Endothelial cell (in vitro differentiated cells): ENCODE data around the gene NECTIN2. TPM values are rescaled to one million over a fixed set of nuclear protein-coding genes. Genes with fewer than 3 reads are reported as not detected.
"Not testable (repeated sequence)": the region's sequence is repeated elsewhere in the genome, so short reads cannot be mapped to it uniquely, and the experiment has no call there.

Experiments
- DNase-seq: peaks from one replicate; pipeline ENCODE4 v3.0.0; 2021; ENCODE audit warnings: low spot score
- H3K27ac Mint-ChIP-seq: one replicate; pipeline ENCODE4 v1.8.0; 2021; ENCODE audit warnings: mixed read lengths, inconsistent platforms; ENCODE audit not compliant: unreplicated experiment
- H3K27me3 Mint-ChIP-seq: one replicate; pipeline ENCODE4 v1.8.0; 2021; ENCODE audit warnings: mild to moderate bottlenecking, moderate library complexity, mixed read lengths, inconsistent platforms; ENCODE audit not compliant: unreplicated experiment
- H3K36me3 Mint-ChIP-seq: one replicate; pipeline ENCODE4 v1.8.0; 2021; ENCODE audit warnings: mild to moderate bottlenecking, low read depth, mixed read lengths, inconsistent platforms; ENCODE audit not compliant: unreplicated experiment
- H3K4me1 Mint-ChIP-seq: one replicate; pipeline ENCODE4 v1.8.0; 2021; ENCODE audit warnings: mild to moderate bottlenecking, mixed read lengths, inconsistent platforms; ENCODE audit not compliant: unreplicated experiment
- H3K4me3 Mint-ChIP-seq: one replicate; pipeline ENCODE4 v1.8.0; 2021; ENCODE audit warnings: mild to moderate bottlenecking, mixed read lengths, inconsistent platforms; ENCODE audit not compliant: unreplicated experiment
- H3K9me3 Mint-ChIP-seq: one replicate; pipeline ENCODE4 v1.8.0; 2021; ENCODE audit warnings: mixed read lengths, inconsistent platforms; ENCODE audit not compliant: unreplicated experiment
- total RNA-seq: library from RNA; stranded (reverse); fragmentation: NEBNext Ultra II Directional; extraction: Animal tissue kit (Norgen Biotek cat#: 25700); gene quantifications from one replicate; pipeline ENCODE4 v1.2.1, GENCODE V29; 2021; ENCODE audit not compliant: unreplicated experiment
- TF ChIP-seq, protein P1 (sequence below): fragments of 200-600 bp; sonication (generic); IDR thresholded peaks from one replicate; pipeline ENCODE4 v1.5.0; 2021; ENCODE audit warnings: antibody characterized with exemption; ENCODE audit not compliant: unreplicated experiment

The NECTIN2 gene
- total RNA-seq, 1 donor from 2014 or later = 342 TPM

DNA sequence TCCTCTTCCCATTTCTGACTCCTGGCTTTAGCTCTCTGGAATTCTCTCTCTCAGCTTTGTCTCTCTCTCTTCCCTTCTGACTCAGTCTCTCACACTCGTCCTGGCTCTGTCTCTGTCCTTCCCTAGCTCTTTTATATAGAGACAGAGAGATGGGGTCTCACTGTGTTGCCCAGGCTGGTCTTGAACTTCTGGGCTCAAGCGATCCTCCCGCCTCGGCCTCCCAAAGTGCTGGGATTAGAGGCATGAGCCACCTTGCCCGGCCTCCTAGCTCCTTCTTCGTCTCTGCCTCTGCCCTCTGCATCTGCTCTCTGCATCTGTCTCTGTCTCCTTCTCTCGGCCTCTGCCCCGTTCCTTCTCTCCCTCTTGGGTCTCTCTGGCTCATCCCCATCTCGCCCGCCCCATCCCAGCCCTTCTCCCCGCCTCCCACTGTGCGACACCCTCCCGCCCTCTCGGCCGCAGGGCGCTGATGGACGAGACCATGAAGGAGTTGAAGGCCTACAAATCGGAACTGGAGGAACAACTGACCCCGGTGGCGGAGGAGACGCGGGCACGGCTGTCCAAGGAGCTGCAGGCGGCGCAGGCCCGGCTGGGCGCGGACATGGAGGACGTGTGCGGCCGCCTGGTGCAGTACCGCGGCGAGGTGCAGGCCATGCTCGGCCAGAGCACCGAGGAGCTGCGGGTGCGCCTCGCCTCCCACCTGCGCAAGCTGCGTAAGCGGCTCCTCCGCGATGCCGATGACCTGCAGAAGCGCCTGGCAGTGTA is 62.2 kb downstream of the NECTIN2 start:
- H3K27ac Mint-ChIP-seq = no peak overlapping the region
- H3K27me3 Mint-ChIP-seq = peaks cover 12% of the 10 kb centered on the region
- H3K4me1 Mint-ChIP-seq = no peaks in the 10 kb centered on the region
- TF ChIP-seq, protein P1, sequence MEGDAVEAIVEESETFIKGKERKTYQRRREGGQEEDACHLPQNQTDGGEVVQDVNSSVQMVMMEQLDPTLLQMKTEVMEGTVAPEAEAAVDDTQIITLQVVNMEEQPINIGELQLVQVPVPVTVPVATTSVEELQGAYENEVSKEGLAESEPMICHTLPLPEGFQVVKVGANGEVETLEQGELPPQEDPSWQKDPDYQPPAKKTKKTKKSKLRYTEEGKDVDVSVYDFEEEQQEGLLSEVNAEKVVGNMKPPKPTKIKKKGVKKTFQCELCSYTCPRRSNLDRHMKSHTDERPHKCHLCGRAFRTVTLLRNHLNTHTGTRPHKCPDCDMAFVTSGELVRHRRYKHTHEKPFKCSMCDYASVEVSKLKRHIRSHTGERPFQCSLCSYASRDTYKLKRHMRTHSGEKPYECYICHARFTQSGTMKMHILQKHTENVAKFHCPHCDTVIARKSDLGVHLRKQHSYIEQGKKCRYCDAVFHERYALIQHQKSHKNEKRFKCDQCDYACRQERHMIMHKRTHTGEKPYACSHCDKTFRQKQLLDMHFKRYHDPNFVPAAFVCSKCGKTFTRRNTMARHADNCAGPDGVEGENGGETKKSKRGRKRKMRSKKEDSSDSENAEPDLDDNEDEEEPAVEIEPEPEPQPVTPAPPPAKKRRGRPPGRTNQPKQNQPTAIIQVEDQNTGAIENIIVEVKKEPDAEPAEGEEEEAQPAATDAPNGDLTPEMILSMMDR = no peak
- DNase-seq = no peak
- peak overlapping the region; percentile 37 for H3K4me3 Mint-ChIP-seq
- H3K36me3 Mint-ChIP-seq = peaks cover 8% of the 10 kb centered on the region
- no peaks in the 10 kb centered on the region for H3K9me3 Mint-ChIP-seq

DNA sequence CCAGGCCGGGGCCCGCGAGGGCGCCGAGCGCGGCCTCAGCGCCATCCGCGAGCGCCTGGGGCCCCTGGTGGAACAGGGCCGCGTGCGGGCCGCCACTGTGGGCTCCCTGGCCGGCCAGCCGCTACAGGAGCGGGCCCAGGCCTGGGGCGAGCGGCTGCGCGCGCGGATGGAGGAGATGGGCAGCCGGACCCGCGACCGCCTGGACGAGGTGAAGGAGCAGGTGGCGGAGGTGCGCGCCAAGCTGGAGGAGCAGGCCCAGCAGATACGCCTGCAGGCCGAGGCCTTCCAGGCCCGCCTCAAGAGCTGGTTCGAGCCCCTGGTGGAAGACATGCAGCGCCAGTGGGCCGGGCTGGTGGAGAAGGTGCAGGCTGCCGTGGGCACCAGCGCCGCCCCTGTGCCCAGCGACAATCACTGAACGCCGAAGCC is 62.8 kb downstream of the NECTIN2 start:
- Mint-ChIP-seq H3K27ac (no peak overlapping the region), H3K36me3 (peaks cover 8% of the 10 kb centered on the region), H3K4me1 (no peaks in the 10 kb centered on the region), H3K4me3 (no peak overlapping the region), H3K9me3 (no peaks in the 10 kb centered on the region), H3K27me3 (peaks cover 10% of the 10 kb centered on the region)
- TF ChIP-seq, protein P1 = no peak
- no peak for DNase-seq

GRCh38 chr19:44909775-44910174 is 63.7 kb downstream of the NECTIN2 start:
- no peak for DNase-seq
- TF ChIP-seq, protein P1 = no peak

GRCh38 chr19:44911896-44912295 is 65.8 kb downstream of the NECTIN2 start:
- not testable (repeated sequence) for H3K27ac Mint-ChIP-seq, H3K4me3 Mint-ChIP-seq, H3K9me3 Mint-ChIP-seq, DNase-seq, H3K36me3 Mint-ChIP-seq, H3K4me1 Mint-ChIP-seq, H3K27me3 Mint-ChIP-seq

More at GRCh38 chr19:44909775-44910174, 63.7 kb downstream of the NECTIN2 start:
- H3K4me3 Mint-ChIP-seq = no peak overlapping the region
- H3K4me1 Mint-ChIP-seq = peaks cover 7% of the 10 kb centered on the region
- no peak overlapping the region for H3K27ac Mint-ChIP-seq
- H3K27me3 Mint-ChIP-seq = peaks cover 10% of the 10 kb centered on the region
- peaks cover 8% of the 10 kb centered on the region for H3K36me3 Mint-ChIP-seq
- H3K9me3 Mint-ChIP-seq = no peaks in the 10 kb centered on the region

DNA sequence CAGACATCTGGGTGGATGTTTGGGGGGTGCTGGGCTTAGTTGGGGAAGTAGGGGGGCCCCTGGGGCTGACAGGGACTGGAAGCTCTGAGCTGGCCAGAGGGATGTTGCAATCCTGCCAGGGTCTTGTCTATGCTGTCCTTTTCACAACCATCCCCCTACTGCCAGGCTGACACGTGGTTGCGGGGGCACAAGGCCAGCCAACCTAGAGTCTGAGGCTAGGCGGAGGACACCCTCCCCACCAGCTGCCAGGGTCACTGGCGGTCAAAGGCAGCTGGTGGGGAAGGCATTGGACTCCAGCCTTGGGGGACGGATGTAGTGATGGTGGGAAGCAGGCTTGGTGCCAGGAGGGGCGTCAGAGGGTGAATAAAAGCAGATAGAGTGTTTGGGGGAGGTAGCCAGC is 66.8 kb downstream of the NECTIN2 start:
- H3K4me1 Mint-ChIP-seq = peaks cover 8% of the 10 kb centered on the region
- TF ChIP-seq, protein P1 = no peak
- H3K9me3 Mint-ChIP-seq = no peaks in the 10 kb centered on the region
- peak overlapping the region; percentile 31 for H3K4me3 Mint-ChIP-seq
- no peak overlapping the region for H3K27ac Mint-ChIP-seq
- H3K36me3 Mint-ChIP-seq = peaks cover 4% of the 10 kb centered on the region
- no peak for DNase-seq
- peaks cover 12% of the 10 kb centered on the region for H3K27me3 Mint-ChIP-seq

- peaks cover 12% of the 10 kb centered on the region for H3K27me3 Mint-ChIP-seq
- not testable (repeated sequence) for H3K4me1 Mint-ChIP-seq, DNase-seq, H3K36me3 Mint-ChIP-seq, H3K9me3 Mint-ChIP-seq, H3K27ac Mint-ChIP-seq
- peak overlapping the region; percentile 94 for H3K4me3 Mint-ChIP-seq
These were observed 67.7 kb downstream of the NECTIN2 start for GRCh38 chr19:44913512-44914432.

- not testable (repeated sequence) for H3K36me3 Mint-ChIP-seq, H3K9me3 Mint-ChIP-seq, H3K4me1 Mint-ChIP-seq
- H3K27me3 Mint-ChIP-seq = peaks cover 12% of the 10 kb centered on the region
- DNase-seq = peak; percentile 84
- peak within 1 kb of the TSS; percentile 94 for H3K4me3 Mint-ChIP-seq
- peak within 1 kb of the TSS; percentile 42 for H3K27ac Mint-ChIP-seq
These were observed 68.5 kb downstream of the NECTIN2 start, which contains the start of gene APOC1 for GRCh38 chr19:44914433-44915206. APOC1 (plus strand) TSS chr19:44914608; CDS start chr19:44914892, 284 bp downstream.
